Measurements from ENCODE around the gene FCHO1. TPM values are rescaled to one million over a fixed set of nuclear protein-coding genes. Genes with fewer than 3 reads are reported as not detected.

FCHO1 gene
- total and polyA plus RNA-seq, 7 experiments from 2014 or later, result 14.7 to 107 (median 79.3) TPM

DNA sequence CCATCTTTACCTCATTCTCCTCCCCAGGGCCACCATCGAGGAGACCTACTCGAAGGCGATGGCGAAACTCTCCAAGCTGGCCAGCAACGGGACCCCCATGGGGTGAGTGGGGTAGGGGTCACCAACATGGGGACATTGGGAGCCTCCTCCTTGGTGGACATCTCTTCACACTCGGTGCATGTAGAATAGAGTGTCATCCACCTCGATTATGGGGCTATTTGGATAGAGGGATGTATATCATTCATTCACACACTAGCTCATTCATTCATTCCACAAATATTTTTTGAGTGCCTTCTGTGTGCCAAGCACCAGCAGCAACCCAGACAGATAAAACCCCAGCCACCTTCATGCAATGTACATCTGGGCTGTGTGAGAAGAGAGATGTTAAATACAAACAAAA lies 13.1 kb downstream of the FCHO1 start:
- H3K27ac ChIP-seq (ENCODE audit: low read depth, low read length), result no peak overlapping the region
- Mint-ChIP-seq H3K4me3 (no peak overlapping the region), H3K27ac (peak overlapping the region in 4 of 9 donors; percentile 14 to 72 (median 38)), H3K36me3 (peaks cover 0 to 49% (median 19%) of the 10 kb centered on the region in 5 donors), H3K9me3 (no peaks in the 10 kb centered on the region), H3K27me3 (no peaks in the 10 kb centered on the region), H3K4me1 (peaks cover 0 to 17% (median 8%) of the 10 kb centered on the region in 7 donors)
- H3K9me3 ChIP-seq (ENCODE audit: control insufficient read depth in 2 of 3, low read length in 3 of 3), result no peaks in the 10 kb centered on the region
- no peak overlapping the region for H3K4me3 ChIP-seq (ENCODE audit: low read length)
- DNase-seq, result no peak
- no peak for ATAC-seq
- H3K36me3 ChIP-seq (ENCODE audit: control insufficient read depth in 2 of 3, insufficient read depth in 3 of 3, low read length in 3 of 3), result peaks cover 5 to 75% (median 10%) of the 10 kb centered on the region in 3 experiments
- CTCF ChIA-PET, result interaction anchor here (1.0 kb wide), 1 partner anchor 60 kb away, joined by 3 read pairs; no protein-coding TSS in a partner anchor
- H3K27me3 ChIP-seq (ENCODE audit: control insufficient read depth in 2 of 2, insufficient read depth in 2 of 2, low read length in 2 of 2), result no peaks in the 10 kb centered on the region
- POLR2A ChIA-PET, result no interaction called here
- no peaks in the 10 kb centered on the region for H3K4me1 ChIP-seq (ENCODE audit: control insufficient read depth in 2 of 2, insufficient read depth in 2 of 2, low read length in 2 of 2)
- intact Hi-C loops (cut with micrococcal nuclease), result no loop called here

DNA sequence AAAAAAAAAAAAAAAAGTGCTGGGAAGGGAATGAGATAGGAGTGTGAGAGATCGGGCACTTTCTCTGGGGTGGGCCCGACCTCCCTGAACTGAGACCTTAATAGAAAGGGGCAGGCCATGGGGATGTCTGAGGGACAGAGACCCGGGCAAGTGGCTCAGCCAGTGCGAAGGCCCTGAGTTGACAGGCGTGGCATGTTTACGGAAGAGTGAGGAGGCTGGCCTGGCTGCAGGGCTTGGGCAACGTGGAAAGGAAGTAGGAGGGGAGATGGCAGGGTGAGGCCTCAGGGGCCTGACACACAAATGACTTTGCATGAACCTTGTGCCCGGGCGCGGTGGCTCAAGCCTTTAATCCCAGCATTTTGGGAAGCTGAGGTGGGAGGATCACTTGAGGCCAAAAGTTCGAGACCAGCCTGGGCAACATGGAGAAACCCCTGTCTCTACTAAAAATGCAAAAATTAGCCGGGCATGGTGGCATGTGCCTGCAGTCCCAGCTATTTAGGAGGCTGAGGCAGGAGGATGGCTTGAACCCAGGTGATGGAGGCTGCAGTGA lies 13.9 kb downstream of the FCHO1 start:
- Histone ChIP-seq H3K36me3 (ENCODE audit: control insufficient read depth in 2 of 3, insufficient read depth in 3 of 3, low read length in 3 of 3) (peaks cover 5 to 82% (median 10%) of the 10 kb centered on the region in 3 experiments), H3K9me3 (ENCODE audit: control insufficient read depth in 2 of 3, low read length in 3 of 3) (no peaks in the 10 kb centered on the region), H3K4me1 (ENCODE audit: control insufficient read depth in 2 of 2, insufficient read depth in 2 of 2, low read length in 2 of 2) (no peaks in the 10 kb centered on the region), H3K27me3 (ENCODE audit: control insufficient read depth in 2 of 2, insufficient read depth in 2 of 2, low read length in 2 of 2) (no peaks in the 10 kb centered on the region), H3K27ac (ENCODE audit: low read depth, low read length) (no peak overlapping the region), H3K4me3 (ENCODE audit: low read length) (no peak overlapping the region)
- CTCF ChIA-PET, result no interaction called here
- POLR2A ChIA-PET, result no interaction called here
- Mint-ChIP-seq H3K9me3 (no peaks in the 10 kb centered on the region), H3K27me3 (no peaks in the 10 kb centered on the region), H3K27ac (peak overlapping the region in 5 of 9 donors; percentile 14 to 72 (median 51)), H3K36me3 (peaks cover 0 to 53% (median 20%) of the 10 kb centered on the region in 5 donors), H3K4me3 (no peak overlapping the region), H3K4me1 (peaks cover 0 to 16% (median 3%) of the 10 kb centered on the region in 7 donors)
- intact Hi-C loops (cut with micrococcal nuclease), result no loop called here
- DNase-seq (no peak), ATAC-seq (peak; percentile 91)

DNA sequence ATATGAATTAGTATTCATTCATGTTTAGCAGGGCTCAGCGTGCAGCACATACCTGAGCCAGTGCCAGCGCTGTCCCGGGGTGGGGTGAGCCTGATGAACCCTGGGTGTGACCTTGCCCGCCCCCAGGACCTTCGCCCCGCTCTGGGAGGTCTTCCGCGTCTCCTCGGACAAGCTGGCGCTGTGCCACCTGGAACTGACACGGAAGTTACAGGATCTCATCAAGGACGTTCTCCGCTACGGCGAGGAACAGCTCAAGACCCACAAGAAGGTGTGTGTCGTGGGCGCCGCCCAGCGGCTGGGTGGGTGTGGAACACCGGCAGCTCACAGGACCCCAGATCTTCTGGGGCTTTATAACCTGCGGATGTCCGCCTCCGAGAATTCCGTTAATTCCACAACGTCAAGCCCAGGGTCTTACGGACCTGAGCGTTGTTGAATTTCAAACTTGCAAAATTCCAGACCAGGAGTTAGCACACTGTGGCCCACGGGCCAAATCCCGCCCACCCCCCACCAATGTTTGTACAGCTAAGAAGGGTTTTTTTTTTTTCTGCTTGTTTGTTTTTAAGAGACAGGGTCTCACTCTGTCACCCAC lies 15.4 kb downstream of the FCHO1 start:
- POLR2A ChIA-PET, result interaction anchor here (0.9 to 2.2 kb wide), 4 partner anchors 8 to 16 kb away, joined by 3 to 6 read pairs (median 3); no protein-coding TSS in a partner anchor
- Histone ChIP-seq H3K9me3 (ENCODE audit: control insufficient read depth in 2 of 3, low read length in 3 of 3) (no peaks in the 10 kb centered on the region), H3K27me3 (ENCODE audit: control insufficient read depth in 2 of 2, insufficient read depth in 2 of 2, low read length in 2 of 2) (no peaks in the 10 kb centered on the region), H3K27ac (ENCODE audit: low read depth, low read length) (no peak overlapping the region), H3K4me3 (ENCODE audit: low read length) (no peak overlapping the region), H3K36me3 (ENCODE audit: control insufficient read depth in 2 of 3, insufficient read depth in 3 of 3, low read length in 3 of 3) (peaks cover 5 to 82% (median 17%) of the 10 kb centered on the region in 3 experiments), H3K4me1 (ENCODE audit: control insufficient read depth in 2 of 2, insufficient read depth in 2 of 2, low read length in 2 of 2) (no peaks in the 10 kb centered on the region)
- ATAC-seq, result peak; percentile 59
- peaks cover 0 to 10% (median 3%) of the 10 kb centered on the region in 7 donors for H3K4me1 Mint-ChIP-seq
- peak overlapping the region in 2 of 9 donors; percentile 36 to 63 for H3K27ac Mint-ChIP-seq
- H3K36me3 Mint-ChIP-seq, result peaks cover 0 to 42% (median 14%) of the 10 kb centered on the region in 5 donors
- CTCF ChIA-PET, result interaction anchor here (0.7 to 1.6 kb wide), 5 partner anchors 9 to 169 kb away, joined by 3 to 5 read pairs (median 4); partner anchors contain the start of gene CCDC124
- peak overlapping the region in 2 of 10 donors; percentile 12 to 47 for H3K4me3 Mint-ChIP-seq
- H3K27me3 Mint-ChIP-seq, result no peaks in the 10 kb centered on the region
- no peaks in the 10 kb centered on the region for H3K9me3 Mint-ChIP-seq
- intact Hi-C loops (cut with micrococcal nuclease), result loop anchor here (1.0 to 2.0 kb wide), 3 partner anchors 62 to 89 kb away; no protein-coding TSS in a partner anchor
- peak in 4 of 9 donors; percentile 34 to 57 (median 45) for DNase-seq

DNA sequence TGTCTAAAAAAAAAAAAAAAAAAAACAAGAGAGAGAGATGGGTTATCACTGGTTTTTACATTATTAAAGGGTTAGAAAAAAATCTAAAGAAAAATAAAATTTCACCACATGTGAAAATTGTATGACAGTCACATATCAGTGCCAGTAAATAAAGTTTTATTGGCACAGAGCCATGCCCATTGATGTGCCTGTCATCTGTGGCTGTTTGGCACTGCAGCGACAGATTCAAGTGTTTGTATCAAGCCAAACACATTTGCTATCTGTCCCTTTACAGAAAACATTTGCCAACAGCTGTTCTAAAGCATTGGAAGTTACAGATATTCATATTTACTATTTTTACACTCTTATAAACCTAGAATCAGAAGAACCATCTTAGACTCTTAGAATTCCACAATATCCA lies 16.3 kb downstream of the FCHO1 start:
- Histone ChIP-seq H3K27ac (ENCODE audit: low read depth, low read length) (no peak overlapping the region), H3K4me3 (ENCODE audit: low read length) (no peak overlapping the region), H3K4me1 (ENCODE audit: control insufficient read depth in 2 of 2, insufficient read depth in 2 of 2, low read length in 2 of 2) (no peaks in the 10 kb centered on the region), H3K36me3 (ENCODE audit: control insufficient read depth in 2 of 3, insufficient read depth in 3 of 3, low read length in 3 of 3) (peaks cover 4 to 85% (median 17%) of the 10 kb centered on the region in 3 experiments), H3K9me3 (ENCODE audit: control insufficient read depth in 2 of 3, low read length in 3 of 3) (no peaks in the 10 kb centered on the region), H3K27me3 (ENCODE audit: control insufficient read depth in 2 of 2, insufficient read depth in 2 of 2, low read length in 2 of 2) (no peaks in the 10 kb centered on the region)
- DNase-seq (no peak), ATAC-seq (no peak)
- no peaks in the 10 kb centered on the region for H3K9me3 Mint-ChIP-seq
- H3K27ac Mint-ChIP-seq, result peak overlapping the region in 1 of 9 donors; percentile 77
- no peak overlapping the region for H3K4me3 Mint-ChIP-seq
- peaks cover 6 to 44% (median 16%) of the 10 kb centered on the region in 5 donors for H3K36me3 Mint-ChIP-seq
- H3K4me1 Mint-ChIP-seq, result peaks cover 0 to 12% (median 0%) of the 10 kb centered on the region in 7 donors
- CTCF ChIA-PET, result interaction anchor here (0.9 to 1.6 kb wide), 3 partner anchors 10 to 165 kb away, joined by 3 to 5 read pairs (median 4); partner anchors contain the start of gene CCDC124
- POLR2A ChIA-PET, result interaction anchor here (1.4 to 2.2 kb wide), 2 partner anchors 15 to 17 kb away, joined by 3 to 6 read pairs; no protein-coding TSS in a partner anchor
- no peaks in the 10 kb centered on the region for H3K27me3 Mint-ChIP-seq
- intact Hi-C loops (cut with micrococcal nuclease), result loop anchor here in 1 of 2 donors (2.0 kb wide), 1 partner anchor 63 kb away; no protein-coding TSS in a partner anchor

DNA sequence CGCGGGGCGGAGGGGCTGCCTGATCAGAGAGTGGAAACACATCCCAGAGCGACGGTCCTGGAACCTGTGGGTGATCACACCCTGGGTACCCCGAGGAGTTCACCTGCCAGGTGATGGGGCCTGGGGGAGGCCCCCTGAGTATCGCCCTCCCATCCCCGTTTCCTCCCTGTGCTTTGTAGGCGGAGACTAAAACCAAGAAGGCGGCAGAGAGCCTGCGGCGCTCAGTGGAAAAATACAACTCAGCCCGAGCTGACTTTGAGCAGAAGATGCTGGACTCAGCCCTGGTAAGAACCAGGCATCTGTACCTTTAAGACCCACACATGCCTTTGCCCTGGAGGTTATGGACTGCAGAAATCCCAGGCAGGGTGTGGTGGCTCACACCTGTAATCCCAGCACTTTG lies 19.3 kb downstream of the FCHO1 start:
- ChIA-PET CTCF (no interaction called here), POLR2A (no interaction called here)
- no peak for ATAC-seq
- peaks cover 0 to 7% (median 0%) of the 10 kb centered on the region in 7 donors for H3K4me1 Mint-ChIP-seq
- DNase-seq, result no peak
- Histone ChIP-seq H3K4me1 (ENCODE audit: control insufficient read depth in 2 of 2, insufficient read depth in 2 of 2, low read length in 2 of 2) (no peaks in the 10 kb centered on the region), H3K4me3 (ENCODE audit: low read length) (no peak overlapping the region), H3K36me3 (ENCODE audit: control insufficient read depth in 2 of 3, insufficient read depth in 3 of 3, low read length in 3 of 3) (peaks cover 0 to 87% (median 17%) of the 10 kb centered on the region in 3 experiments), H3K9me3 (ENCODE audit: control insufficient read depth in 2 of 3, low read length in 3 of 3) (no peaks in the 10 kb centered on the region), H3K27ac (ENCODE audit: low read depth, low read length) (no peak overlapping the region), H3K27me3 (ENCODE audit: control insufficient read depth in 2 of 2, insufficient read depth in 2 of 2, low read length in 2 of 2) (no peaks in the 10 kb centered on the region)
- no peaks in the 10 kb centered on the region for H3K27me3 Mint-ChIP-seq
- H3K9me3 Mint-ChIP-seq, result no peaks in the 10 kb centered on the region
- H3K4me3 Mint-ChIP-seq, result no peak overlapping the region
- peaks cover 18 to 48% (median 19%) of the 10 kb centered on the region in 5 donors for H3K36me3 Mint-ChIP-seq
- intact Hi-C loops (cut with micrococcal nuclease), result no loop called here
- H3K27ac Mint-ChIP-seq, result peak overlapping the region in 1 of 9 donors; percentile 53

DNA sequence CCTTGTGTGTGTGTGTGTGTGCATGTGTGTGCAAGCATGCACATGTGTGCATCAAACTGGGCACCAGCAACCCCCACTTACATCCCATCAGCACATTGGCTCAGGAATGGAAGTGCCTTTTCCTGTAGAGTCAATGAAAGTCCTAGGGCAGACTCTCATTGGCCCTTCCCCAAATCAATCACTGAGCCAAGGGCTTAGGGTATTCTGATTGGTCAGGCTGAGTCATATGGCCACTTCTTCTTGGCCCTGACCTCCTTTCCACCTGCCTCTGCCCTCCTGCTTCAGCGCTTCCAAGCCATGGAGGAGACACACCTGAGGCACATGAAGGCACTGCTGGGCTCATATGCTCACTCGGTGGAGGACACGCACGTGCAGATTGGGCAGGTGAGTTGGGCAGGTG lies 20.9 kb downstream of the FCHO1 start:
- H3K27me3 Mint-ChIP-seq, result no peaks in the 10 kb centered on the region

More for the DNA sequence above, 20.9 kb downstream of the FCHO1 start:
- Mint-ChIP-seq H3K4me3 (no peak overlapping the region), H3K36me3 (peaks cover 14 to 50% (median 19%) of the 10 kb centered on the region in 5 donors), H3K4me1 (peaks cover 0 to 7% (median 0%) of the 10 kb centered on the region in 7 donors), H3K27ac (no peak overlapping the region), H3K9me3 (no peaks in the 10 kb centered on the region)
- Histone ChIP-seq H3K36me3 (ENCODE audit: control insufficient read depth in 2 of 3, insufficient read depth in 3 of 3, low read length in 3 of 3) (peaks cover 0 to 91% (median 11%) of the 10 kb centered on the region in 3 experiments), H3K4me1 (ENCODE audit: control insufficient read depth in 2 of 2, insufficient read depth in 2 of 2, low read length in 2 of 2) (no peaks in the 10 kb centered on the region), H3K27ac (ENCODE audit: low read depth, low read length) (no peak overlapping the region), H3K27me3 (ENCODE audit: control insufficient read depth in 2 of 2, insufficient read depth in 2 of 2, low read length in 2 of 2) (no peaks in the 10 kb centered on the region), H3K4me3 (ENCODE audit: low read length) (no peak overlapping the region), H3K9me3 (ENCODE audit: control insufficient read depth in 2 of 3, low read length in 3 of 3) (no peaks in the 10 kb centered on the region)
- CTCF ChIA-PET, result interaction anchor here (1.0 kb wide), 1 partner anchor 87 kb away, joined by 3 read pairs; the partner anchor contains the start of gene RPL18A
- ATAC-seq (no peak), DNase-seq (no peak)
- intact Hi-C loops (cut with micrococcal nuclease), result no loop called here
- POLR2A ChIA-PET, result interaction anchor here (0.8 to 1.3 kb wide), 2 partner anchors 39 to 53 kb away, joined by 3 to 4 read pairs; partner anchors contain the start of gene MAP1S

Data from naive thymus-derived CD4-positive, alpha-beta T cell (primary cell).